ENCODE data around the gene ZNF362.
A peak's percentile ranks its signal among the peaks of the same experiment; 100 is the strongest.

ZNF362 gene

DNA sequence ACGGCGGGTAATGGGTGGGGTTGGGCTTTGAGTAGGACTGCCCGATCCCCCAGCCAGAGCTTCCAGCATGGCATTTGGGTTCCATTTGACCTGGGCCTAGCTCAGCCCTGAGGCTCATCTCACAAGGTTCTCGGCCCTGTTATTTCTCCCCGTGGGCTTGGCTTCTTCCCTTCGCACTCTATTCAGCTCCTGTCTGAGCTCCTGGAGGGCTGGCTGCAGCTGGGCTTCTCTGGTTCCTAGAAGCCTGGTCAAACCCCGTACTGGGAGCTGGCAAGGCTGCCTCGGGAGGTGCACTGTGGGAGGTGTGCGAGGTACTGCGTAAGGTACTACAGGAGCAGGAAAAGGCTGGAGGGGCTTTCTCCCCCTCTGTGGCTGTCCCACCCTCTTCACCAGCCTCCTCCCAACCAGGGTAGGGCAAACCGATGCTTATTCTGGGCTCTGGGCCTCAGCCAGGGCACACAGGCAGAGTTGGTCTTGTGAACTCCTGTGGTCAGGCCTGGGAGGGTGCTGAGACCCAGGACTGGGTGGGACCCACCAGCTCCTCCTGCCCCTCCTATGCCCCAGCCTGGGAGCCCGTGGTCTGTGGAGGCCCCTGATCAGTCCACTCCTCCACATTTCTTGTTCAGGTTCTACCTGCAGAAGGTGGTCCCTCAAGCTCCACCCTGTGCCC is 63.8 kb downstream of the ZNF362 start:
- Mint-ChIP-seq H3K9me3 (no peaks in the 10 kb centered on the region), H3K27me3 (peaks cover 0 to 6% of the 10 kb centered on the region in 2 donors), H3K4me3 (no peak overlapping the region), H3K27ac (no peak overlapping the region), H3K36me3 (peaks cover 2 to 23% of the 10 kb centered on the region in 2 donors), H3K4me1 (peaks cover 0 to 3% of the 10 kb centered on the region in 2 donors)
- no peak for ATAC-seq (replicated peaks)
- DNase-seq = no peak

DNA sequence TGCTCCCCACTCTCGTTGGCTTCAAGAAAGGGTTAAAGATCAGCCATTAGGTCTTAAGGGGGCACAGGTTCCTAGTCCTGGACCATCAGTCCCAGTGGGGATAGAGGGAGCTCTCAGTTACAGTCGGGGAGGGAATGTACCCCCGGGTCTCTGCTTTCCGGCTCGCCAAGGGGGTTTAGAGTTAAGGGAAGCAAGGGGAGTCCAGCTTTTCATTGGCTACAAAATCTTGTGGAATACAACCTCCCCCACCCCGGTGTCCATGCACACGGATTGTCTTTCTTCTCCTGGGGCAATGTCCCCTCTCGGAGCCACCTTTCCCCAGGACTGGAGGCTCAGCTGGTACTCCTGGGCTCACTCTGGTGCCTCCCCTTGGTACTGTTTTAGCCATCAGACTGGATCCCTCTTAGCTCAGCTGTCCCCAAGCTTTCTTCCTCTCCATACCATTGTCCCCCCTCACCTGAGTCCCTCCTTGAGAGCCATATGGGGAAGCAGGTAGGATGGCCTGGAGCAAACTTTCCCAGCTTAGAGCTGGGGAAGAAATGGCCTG is 64.4 kb downstream of the ZNF362 start, which contains the start of gene A3GALT2:
A3GALT2 (minus strand) TSS at position 480 of the 547 bp plus-strand sequence; CDS start at position 480, 0 bp downstream.
- no peak for ATAC-seq (replicated peaks)
- no peak within 1 kb of the TSS for H3K4me3 Mint-ChIP-seq
- peak within 1 kb of the TSS; percentile 7 for H3K27ac Mint-ChIP-seq
- peaks cover 6 to 28% of the 10 kb centered on the region in 2 donors for H3K36me3 Mint-ChIP-seq
- H3K9me3 Mint-ChIP-seq = no peaks in the 10 kb centered on the region
- peaks cover 0 to 3% of the 10 kb centered on the region in 2 donors for H3K4me1 Mint-ChIP-seq
- peaks cover 0 to 6% of the 10 kb centered on the region in 2 donors for H3K27me3 Mint-ChIP-seq
- DNase-seq = no peak

DNA sequence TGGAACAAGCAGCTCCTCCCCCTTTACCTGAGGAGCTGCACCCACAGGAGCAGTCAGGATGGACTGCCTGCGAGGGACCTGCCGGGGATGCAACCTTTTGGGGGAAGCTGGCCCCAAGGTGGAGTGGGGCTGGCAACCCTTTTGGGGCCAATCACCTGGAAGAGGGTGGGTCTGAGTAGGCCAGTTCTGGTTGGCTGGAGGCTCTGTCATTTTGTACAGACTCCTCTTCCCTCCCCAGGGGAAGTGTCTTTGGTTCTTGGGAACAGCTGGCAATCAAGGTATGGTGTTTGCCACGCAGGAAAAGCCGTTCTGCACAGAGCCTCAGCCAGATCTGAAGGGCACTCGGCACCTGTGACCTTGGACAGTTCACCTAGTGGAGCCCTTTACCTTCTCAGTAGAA is 64.9 kb downstream of the ZNF362 start:
- Mint-ChIP-seq H3K27ac (no peak overlapping the region), H3K9me3 (no peaks in the 10 kb centered on the region), H3K4me1 (peaks cover 0 to 3% of the 10 kb centered on the region in 2 donors), H3K36me3 (peaks cover 9 to 32% of the 10 kb centered on the region in 2 donors), H3K27me3 (peaks cover 0 to 6% of the 10 kb centered on the region in 2 donors), H3K4me3 (no peak overlapping the region)
- no peak for ATAC-seq (replicated peaks)
- DNase-seq = no peak

DNA sequence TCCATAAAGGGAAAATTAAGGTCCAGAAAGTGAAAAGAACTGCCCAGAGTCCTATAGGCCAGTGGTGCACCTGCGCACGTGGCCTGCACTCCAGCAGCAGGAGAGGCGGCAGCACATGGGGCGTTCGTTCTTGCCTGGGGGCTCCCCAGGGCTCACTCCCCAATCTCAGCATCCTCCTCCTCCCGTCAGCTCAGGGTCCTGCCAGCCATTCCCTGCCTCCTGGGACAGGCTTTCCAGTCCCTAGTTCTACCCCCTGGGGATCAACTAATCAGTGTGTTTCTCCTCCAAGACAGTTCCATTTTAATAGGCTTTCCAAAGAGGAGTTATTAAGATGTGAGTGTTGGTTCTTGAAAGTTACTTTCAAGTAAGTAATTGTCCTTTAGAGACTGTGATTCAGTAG is 65.8 kb downstream of the ZNF362 start:
- H3K4me1 Mint-ChIP-seq = peaks cover 0 to 3% of the 10 kb centered on the region in 2 donors
- no peaks in the 10 kb centered on the region for H3K9me3 Mint-ChIP-seq
- H3K4me3 Mint-ChIP-seq = no peak overlapping the region
- no peaks in the 10 kb centered on the region for H3K27me3 Mint-ChIP-seq
- ATAC-seq (replicated peaks) = no peak
- peaks cover 13 to 38% of the 10 kb centered on the region in 2 donors for H3K36me3 Mint-ChIP-seq
- DNase-seq = no peak
- H3K27ac Mint-ChIP-seq = no peak overlapping the region

DNA sequence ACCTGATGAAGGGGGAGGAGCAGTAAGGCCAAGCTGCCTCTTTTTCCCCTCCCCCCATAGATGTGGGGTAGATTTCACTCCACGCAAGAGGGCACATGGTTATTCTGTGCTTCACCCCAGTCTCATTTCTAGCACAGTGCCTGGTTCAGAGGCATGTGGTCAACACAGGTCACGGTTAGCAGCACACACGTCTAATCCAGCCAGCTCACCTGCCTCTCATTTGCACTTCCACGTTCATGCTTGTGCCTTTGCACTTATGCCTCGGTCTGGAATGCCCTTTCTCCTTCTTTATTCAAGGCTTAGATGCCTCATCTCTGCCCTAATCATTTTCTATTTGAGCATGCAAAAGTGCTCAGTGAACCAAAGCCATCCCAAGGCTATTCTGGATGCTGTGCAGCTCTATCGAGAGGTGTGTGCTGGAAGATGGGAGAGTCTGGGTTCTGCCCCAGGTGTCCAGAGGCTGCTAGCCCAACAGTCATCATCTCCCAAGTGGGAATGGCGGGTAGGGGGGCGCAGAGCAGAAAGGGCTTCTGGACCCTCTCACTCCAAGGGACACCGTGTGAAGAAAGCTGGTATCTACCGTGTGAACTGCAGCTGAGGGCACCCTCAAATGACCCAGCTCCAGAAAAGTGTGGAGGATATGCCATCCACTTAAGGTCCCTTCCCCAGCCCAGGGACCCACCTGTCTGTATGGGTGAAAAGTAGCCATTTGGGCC is 66.7 kb downstream of the ZNF362 start:
- DNase-seq (no peak), ATAC-seq (replicated peaks) (peak in 1 of 2 donors; percentile 52)
- H3K36me3 Mint-ChIP-seq = peaks cover 14 to 41% of the 10 kb centered on the region in 2 donors
- H3K9me3 Mint-ChIP-seq = no peaks in the 10 kb centered on the region
- H3K27ac Mint-ChIP-seq = no peak overlapping the region
- H3K4me3 Mint-ChIP-seq = no peak overlapping the region
- H3K27me3 Mint-ChIP-seq = no peaks in the 10 kb centered on the region
- H3K4me1 Mint-ChIP-seq = peaks cover 0 to 3% of the 10 kb centered on the region in 2 donors

DNA sequence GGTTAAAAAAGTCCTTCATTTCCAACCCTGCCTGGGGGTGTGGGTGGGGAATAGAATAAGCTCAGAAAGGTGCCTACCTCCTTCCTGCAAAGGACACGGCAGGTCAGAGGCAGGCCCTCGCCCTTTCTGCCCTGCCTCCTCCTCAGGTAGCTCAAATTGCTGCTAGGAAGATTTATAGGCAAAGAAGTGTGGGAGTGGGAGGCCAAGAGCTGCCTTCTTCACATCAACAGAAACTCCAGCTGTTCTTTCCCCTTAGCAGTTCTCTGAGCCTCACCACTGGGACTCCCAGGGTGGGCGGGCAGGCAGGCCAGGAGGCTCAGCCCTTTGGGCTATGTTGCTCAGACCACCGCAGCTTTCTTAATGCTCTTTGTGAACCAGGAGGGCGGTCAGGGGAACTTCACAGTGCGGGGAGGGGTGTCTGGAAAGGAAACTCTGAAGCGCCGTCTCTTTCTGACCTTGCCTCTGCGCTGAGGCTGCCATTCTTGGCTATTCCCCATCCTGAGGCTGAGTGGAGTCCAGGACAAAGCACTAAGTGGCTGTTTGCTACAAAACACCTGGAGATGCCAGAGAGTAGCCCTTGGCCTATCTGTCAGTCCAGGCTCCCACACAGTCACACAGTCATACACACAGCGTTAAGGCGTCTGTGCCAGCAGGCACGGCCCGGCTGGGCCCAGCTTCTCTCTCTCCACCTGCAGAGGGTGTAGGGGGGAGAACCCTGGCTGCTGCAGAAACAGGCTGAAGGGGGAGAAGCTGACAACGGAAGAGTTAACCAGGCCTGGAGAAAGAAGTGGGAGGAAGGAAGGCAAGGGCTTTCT is 67.6 kb downstream of the ZNF362 start:
- no peak for ATAC-seq (replicated peaks)
- Mint-ChIP-seq H3K4me1 (peaks cover 0 to 3% of the 10 kb centered on the region in 2 donors), H3K36me3 (peaks cover 22 to 50% of the 10 kb centered on the region in 2 donors), H3K27me3 (no peaks in the 10 kb centered on the region), H3K27ac (peak overlapping the region; percentile 67), H3K9me3 (no peaks in the 10 kb centered on the region), H3K4me3 (no peak overlapping the region)
- no peak for DNase-seq

DNA sequence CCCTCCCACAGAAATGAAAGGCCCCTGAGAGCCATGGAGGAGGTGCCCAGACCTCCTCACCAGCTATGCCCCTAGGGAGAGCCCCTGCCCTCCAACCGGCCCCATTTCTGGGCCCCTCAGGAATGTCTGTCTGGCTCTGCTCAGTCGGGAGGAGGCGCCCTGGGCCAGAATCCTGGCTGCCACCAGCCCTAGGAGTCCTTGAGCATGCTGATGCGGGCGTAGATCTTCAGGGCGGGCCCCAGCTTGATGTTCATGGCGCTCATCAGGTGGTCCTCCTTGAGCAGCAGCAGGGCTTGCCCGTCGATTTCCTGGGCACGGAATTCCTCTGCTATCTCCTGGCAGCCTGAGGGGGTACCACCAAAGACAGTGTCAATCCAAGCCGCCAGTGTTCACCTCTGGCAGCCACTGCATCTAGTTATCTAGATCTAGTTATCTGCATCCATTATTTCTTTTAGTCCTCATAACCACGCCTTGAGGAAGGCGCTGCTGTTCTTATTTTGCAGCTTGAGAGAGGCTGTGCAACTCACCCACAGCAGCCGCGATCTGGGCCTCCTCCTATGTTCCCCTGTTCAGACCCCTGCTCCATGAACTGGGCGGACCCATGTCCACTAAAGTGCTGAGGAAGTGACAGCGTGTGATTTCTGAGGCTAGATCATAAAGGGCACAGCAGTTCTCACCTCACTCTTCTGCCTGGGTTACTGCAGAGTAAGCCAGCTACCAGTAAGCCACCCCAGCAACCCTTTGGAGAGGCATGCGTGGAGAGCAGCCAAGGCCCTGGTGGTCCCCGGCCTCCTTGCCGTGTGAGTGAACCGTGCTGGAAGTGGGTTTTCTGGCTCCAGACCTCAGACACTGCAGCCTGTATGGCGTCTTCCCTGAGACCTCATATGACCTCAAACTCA is 68.6 kb downstream of the ZNF362 start:
- Mint-ChIP-seq H3K9me3 (no peaks in the 10 kb centered on the region), H3K4me1 (peaks cover 0 to 3% of the 10 kb centered on the region in 2 donors), H3K36me3 (peaks cover 31 to 60% of the 10 kb centered on the region in 2 donors), H3K4me3 (no peak overlapping the region), H3K27me3 (no peaks in the 10 kb centered on the region), H3K27ac (peak overlapping the region; percentile 20)
- DNase-seq = no peak
- ATAC-seq (replicated peaks) = no peak

DNA sequence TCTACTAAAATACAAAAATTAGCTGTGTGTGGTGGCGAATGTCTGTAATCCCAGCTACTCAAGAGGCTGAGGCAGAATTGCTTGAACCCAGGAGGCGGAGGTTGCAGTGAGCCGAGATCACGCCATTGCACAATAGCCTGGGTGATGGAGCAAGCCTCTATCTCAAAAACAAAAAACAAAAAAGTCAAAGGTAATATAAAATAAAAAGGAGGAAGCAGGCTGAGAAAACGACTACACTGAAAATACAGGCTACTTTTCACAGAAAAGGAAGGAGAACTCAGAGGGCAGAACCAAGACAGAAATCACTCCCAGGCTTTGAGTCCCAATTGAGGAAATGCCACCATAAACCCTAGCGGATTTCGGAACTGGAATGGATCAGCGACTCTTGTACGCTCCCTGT is 70.5 kb downstream of the ZNF362 start:
- DNase-seq (no peak), ATAC-seq (replicated peaks) (no peak)
- Mint-ChIP-seq H3K36me3 (peaks cover 38 to 74% of the 10 kb centered on the region in 2 donors), H3K4me1 (peaks cover 8 to 10% of the 10 kb centered on the region in 2 donors), H3K27me3 (no peaks in the 10 kb centered on the region), H3K27ac (no peak overlapping the region), H3K9me3 (no peaks in the 10 kb centered on the region), H3K4me3 (no peak overlapping the region)

DNA sequence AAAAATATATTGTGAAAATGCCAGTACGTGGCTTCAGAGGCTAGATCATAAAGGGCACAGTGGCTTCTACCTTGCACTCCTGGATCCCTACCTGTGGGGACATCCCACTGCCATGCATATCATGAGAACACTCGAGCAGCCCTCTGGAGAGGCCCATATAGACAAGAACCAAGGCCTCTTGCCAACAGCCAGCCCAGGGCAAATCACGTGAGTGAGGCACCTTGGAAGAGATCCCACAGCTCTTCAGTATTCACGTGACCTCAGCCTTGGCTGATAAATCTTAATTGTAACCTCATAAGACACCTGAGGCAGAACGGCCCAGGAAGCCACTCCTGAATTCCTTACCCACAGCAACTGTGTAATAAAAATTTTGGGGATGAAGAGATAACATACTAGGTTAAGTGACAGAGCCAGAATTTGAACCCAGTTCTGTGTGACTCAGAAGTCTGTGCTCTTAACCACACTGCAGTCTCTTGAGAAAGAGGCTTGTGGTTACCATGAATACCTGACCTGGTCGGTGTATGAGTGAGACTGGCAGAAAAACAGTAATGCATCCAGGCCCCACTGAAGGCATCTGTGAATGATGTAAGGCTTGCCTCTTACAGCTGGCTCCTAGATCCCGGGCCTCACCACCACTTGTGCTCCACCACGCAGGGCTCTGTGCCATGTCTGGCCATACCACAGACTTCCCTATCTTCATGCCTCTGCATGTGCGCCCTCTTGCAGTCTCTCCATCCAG is 71.5 kb downstream of the ZNF362 start:
- no peak overlapping the region for H3K27ac Mint-ChIP-seq
- H3K4me3 Mint-ChIP-seq = no peak overlapping the region
- DNase-seq (no peak), ATAC-seq (replicated peaks) (no peak)
- H3K9me3 Mint-ChIP-seq = no peaks in the 10 kb centered on the region
- peaks cover 16 to 19% of the 10 kb centered on the region in 2 donors for H3K4me1 Mint-ChIP-seq
- no peaks in the 10 kb centered on the region for H3K27me3 Mint-ChIP-seq
- H3K36me3 Mint-ChIP-seq = peaks cover 43 to 84% of the 10 kb centered on the region in 2 donors

DNA sequence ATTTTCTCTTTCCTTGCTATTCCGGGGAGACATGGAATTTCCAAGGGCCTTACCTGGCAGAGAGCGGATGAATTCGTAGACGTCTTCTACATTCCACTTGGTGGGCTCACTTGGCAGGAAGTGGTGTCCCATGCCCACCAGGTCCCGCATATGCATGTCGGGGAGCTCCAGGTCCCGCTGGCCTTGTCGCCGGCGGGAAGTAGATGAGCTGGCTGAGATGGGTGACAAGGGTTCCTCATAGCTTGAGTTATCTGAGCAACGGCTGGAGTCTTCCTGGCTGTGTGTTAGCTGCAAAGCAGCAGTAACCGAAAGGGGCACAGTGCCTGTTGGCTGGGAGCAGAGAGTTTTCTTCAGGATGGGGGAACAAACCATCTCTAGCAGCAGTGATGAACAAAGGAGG is 72.5 kb downstream of the ZNF362 start:
- Mint-ChIP-seq H3K9me3 (no peaks in the 10 kb centered on the region), H3K4me1 (peaks cover 13 to 23% of the 10 kb centered on the region in 2 donors), H3K27ac (no peak overlapping the region), H3K36me3 (peaks cover 49 to 79% of the 10 kb centered on the region in 2 donors), H3K4me3 (no peak overlapping the region), H3K27me3 (no peaks in the 10 kb centered on the region)
- ATAC-seq (replicated peaks) (no peak), DNase-seq (no peak)

DNA sequence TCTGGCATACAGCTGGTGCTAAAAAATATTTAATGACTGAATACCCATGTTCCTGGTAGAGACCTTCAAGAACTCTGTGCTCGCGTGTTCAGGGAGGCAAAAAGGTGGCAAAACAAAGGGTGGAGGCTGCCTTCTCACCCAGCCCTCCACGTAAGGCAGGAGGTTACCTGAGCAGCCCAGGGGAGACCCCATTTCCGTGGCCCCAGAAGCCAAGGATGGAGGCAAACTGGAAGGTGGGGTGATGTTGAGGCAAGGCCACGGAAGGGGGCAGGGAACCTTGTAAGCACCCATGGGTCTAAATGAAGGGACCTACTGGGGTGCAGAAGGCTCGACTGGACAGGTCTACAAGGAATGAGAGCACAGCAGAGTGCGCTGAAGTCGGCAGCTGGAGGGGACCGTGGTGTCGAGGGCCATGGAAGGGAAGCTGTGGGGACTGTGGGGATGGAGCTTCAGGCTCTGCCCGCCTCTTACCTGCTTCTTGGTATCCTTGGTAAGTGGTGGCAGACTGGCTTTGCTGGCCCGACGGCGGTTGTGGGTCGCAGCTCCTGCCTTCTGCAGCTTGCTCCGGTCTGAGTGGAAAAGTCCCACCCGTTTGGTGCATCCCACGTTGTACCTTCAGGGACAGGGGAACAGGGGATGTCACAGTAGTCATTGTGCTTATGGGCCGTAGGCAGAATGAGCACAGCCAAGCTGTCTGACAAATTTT is 73.5 kb downstream of the ZNF362 start:
- no peak for DNase-seq
- Mint-ChIP-seq H3K27ac (peak overlapping the region; percentile 27), H3K4me3 (no peak overlapping the region), H3K4me1 (peaks cover 13 to 23% of the 10 kb centered on the region in 2 donors), H3K27me3 (no peaks in the 10 kb centered on the region), H3K9me3 (no peaks in the 10 kb centered on the region), H3K36me3 (peaks cover 49 to 71% of the 10 kb centered on the region in 2 donors)
- ATAC-seq (replicated peaks) = no peak

DNA sequence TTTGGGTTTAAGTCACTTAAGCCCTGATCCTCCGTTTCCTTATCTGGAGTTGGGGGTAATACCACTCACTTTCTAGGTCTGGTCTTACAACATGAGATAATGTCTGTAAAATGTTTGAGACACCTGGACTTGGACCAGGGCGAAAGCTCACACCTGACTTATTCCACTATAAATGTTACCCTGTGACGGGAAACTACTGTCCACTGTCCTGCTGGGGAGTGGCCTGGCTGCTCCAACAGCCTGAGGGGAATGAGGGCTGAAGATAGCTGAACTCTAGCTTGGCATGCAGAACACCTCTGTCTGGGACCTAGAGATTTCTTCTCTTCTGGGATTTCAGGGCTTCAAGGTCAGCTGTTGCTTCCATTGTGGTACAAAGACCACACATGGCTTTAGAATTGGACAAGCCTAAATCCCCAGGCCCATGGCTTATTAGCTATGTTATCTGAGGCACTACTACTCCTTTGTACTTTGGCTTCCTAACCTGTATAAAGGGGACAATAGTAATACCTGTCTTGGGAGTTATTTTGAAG is 74.1 kb downstream of the ZNF362 start:
- ATAC-seq (replicated peaks) = no peak
- Mint-ChIP-seq H3K4me3 (no peak overlapping the region), H3K27ac (no peak overlapping the region), H3K4me1 (peaks cover 16 to 29% of the 10 kb centered on the region in 2 donors), H3K27me3 (no peaks in the 10 kb centered on the region), H3K36me3 (peaks cover 46 to 70% of the 10 kb centered on the region in 2 donors), H3K9me3 (no peaks in the 10 kb centered on the region)
- DNase-seq = no peak
